Neural progenitor cell (in vitro differentiated cells): Measurements from ENCODE around the gene TFPI2. TPM values are rescaled to one million over a fixed set of nuclear protein-coding genes. Genes with fewer than 3 reads are reported as not detected.

Experiments
- DNase-seq: peaks from one replicate; pipeline ENCODE4 v3.0.0-alpha.2; 2016; ENCODE audit warnings: low spot score
- H2AFZ ChIP-seq: fragments of 200-600 bp; sonication (generic); replicated peaks from 2 replicates; pipeline ENCODE4 v1.6.1; 2016; ENCODE audit warnings: antibody characterized with exemption
- H3F3A ChIP-seq: fragments of 200-600 bp; sonication (generic); 2 replicates; pipeline ENCODE4 v1.6.1; 2016; ENCODE audit warnings: antibody characterized with exemption, low read depth
- H3K27ac ChIP-seq: fragments of 200-600 bp; sonication (generic); 2 replicates; pipeline ENCODE4 v1.5.1; 2016; ENCODE audit warnings: mild to moderate bottlenecking
- H3K27me3 ChIP-seq: fragments of 200-600 bp; sonication (generic); 2 replicates; pipeline ENCODE4 v1.6.1; 2016; ENCODE audit warnings: mild to moderate bottlenecking, moderate library complexity
- H3K36me3 ChIP-seq: fragments of 200-600 bp; sonication (generic); 2 replicates; pipeline ENCODE4 v1.5.1; 2016
- H3K4me1 ChIP-seq: fragments of 200-600 bp; sonication (generic); 2 replicates; pipeline ENCODE4 v1.6.1; 2016; ENCODE audit warnings: mixed run types
- H3K4me2 ChIP-seq: fragments of 200-600 bp; sonication (generic); 2 replicates; pipeline ENCODE4 v1.6.1; 2016
- H3K4me3 ChIP-seq: fragments of 200-600 bp; sonication (generic); 2 replicates; pipeline ENCODE4 v1.5.1; 2016
- H3K79me2 ChIP-seq: fragments of 200-600 bp; sonication (generic); 2 replicates; pipeline ENCODE4 v1.6.1; 2016; ENCODE audit warnings: low read depth
- H3K9ac ChIP-seq: fragments of 200-600 bp; sonication (generic); 2 replicates; pipeline ENCODE4 v1.6.1; 2016
- H3K9me3 ChIP-seq: fragments of 200-600 bp; sonication (generic); 2 replicates; pipeline ENCODE4 v1.5.1; 2016; ENCODE audit warnings: low read depth
- H4K20me1 ChIP-seq: fragments of 200-600 bp; sonication (generic); 2 replicates; pipeline ENCODE4 v1.6.1; 2016; ENCODE audit warnings: low read depth
- H3K27ac Mint-ChIP-seq: 3 replicates; pipeline ENCODE4 v1.8.0; 2021; ENCODE audit warnings: mixed read lengths
- H3K27me3 Mint-ChIP-seq: 2 replicates; pipeline ENCODE4 v1.8.0; 2022; ENCODE audit warnings: low read depth, mild to moderate bottlenecking, inconsistent platforms, moderate library complexity, mixed read lengths; ENCODE audit not compliant: insufficient read depth
- H3K36me3 Mint-ChIP-seq: 3 replicates; pipeline ENCODE4 v1.8.0; 2021; ENCODE audit warnings: mixed read lengths
- H3K4me1 Mint-ChIP-seq: 3 replicates; pipeline ENCODE4 v1.8.0; 2021; ENCODE audit warnings: mixed read lengths
- H3K4me3 Mint-ChIP-seq: 3 replicates; pipeline ENCODE4 v1.8.0; 2021; ENCODE audit warnings: mild to moderate bottlenecking, moderate library complexity, mixed read lengths
- H3K9me3 Mint-ChIP-seq: 3 replicates; pipeline ENCODE4 v1.8.0; 2020; ENCODE audit warnings: mixed read lengths
- CTCF ChIP-seq: fragments of 200-600 bp; sonication (generic); IDR thresholded peaks from 2 replicates; pipeline ENCODE4 v1.5.1; 2017; ENCODE audit warnings: antibody characterized with exemption, mild to moderate bottlenecking
- EZH2 ChIP-seq: fragments of 200-600 bp; sonication (generic); IDR thresholded peaks from 2 replicates; pipeline ENCODE4 v1.6.1; 2017; ENCODE audit warnings: antibody characterized with exemption, mild to moderate bottlenecking, moderate library complexity
- EZH2phosphoT487 ChIP-seq: fragments of 200-600 bp; sonication (generic); IDR thresholded peaks from 2 replicates; pipeline ENCODE4 v1.6.1; 2017; ENCODE audit warnings: antibody characterized with exemption
- small RNA-seq: library from RNA; depleted of rRNA; stranded (forward); fragments of <200 nt; gene quantifications from one replicate; pipeline ENCODE3, GENCODE V24; 2015
- total RNA-seq: library from RNA; depleted of rRNA; stranded (reverse); fragments of >200 nt; gene quantifications from 2 replicates; pipeline ENCODE4 v1.2.3, GENCODE V29; 2015; ENCODE audit warnings: low replicate concordance

Gene TFPI2
- total RNA-seq, 1 donor from 2014 or later = 5.8 TPM

GRCh38 chr7:93837245-93837644, 53.3 kb downstream of the TFPI2 start:
- H3K4me1 ChIP-seq = no peaks in the 10 kb centered on the region
- no peak overlapping the region for H3K27ac ChIP-seq
- no peaks in the 10 kb centered on the region for H3K36me3 ChIP-seq
- no peaks in the 10 kb centered on the region for H3K9me3 ChIP-seq
- H4K20me1 ChIP-seq = no peaks in the 10 kb centered on the region
- TF ChIP-seq EZH2phosphoT487 (no peak), EZH2 (no peak), CTCF (no peak)
- H3K27ac Mint-ChIP-seq = no peak overlapping the region
- no peaks in the 10 kb centered on the region for H3K36me3 Mint-ChIP-seq
- H3K79me2 ChIP-seq = no peaks in the 10 kb centered on the region
- H3K4me3 Mint-ChIP-seq = no peak overlapping the region
- no peaks in the 10 kb centered on the region for H3K27me3 ChIP-seq
- no peak overlapping the region for H3K4me2 ChIP-seq
- no peaks in the 10 kb centered on the region for H3K4me1 Mint-ChIP-seq
- DNase-seq = no peak
- no peak overlapping the region for H2AFZ ChIP-seq
- H3K4me3 ChIP-seq = no peak overlapping the region
- no peaks in the 10 kb centered on the region for H3F3A ChIP-seq
- no peak overlapping the region for H3K9ac ChIP-seq
- H3K9me3 Mint-ChIP-seq = no peaks in the 10 kb centered on the region
- no peaks in the 10 kb centered on the region for H3K27me3 Mint-ChIP-seq

DNA sequence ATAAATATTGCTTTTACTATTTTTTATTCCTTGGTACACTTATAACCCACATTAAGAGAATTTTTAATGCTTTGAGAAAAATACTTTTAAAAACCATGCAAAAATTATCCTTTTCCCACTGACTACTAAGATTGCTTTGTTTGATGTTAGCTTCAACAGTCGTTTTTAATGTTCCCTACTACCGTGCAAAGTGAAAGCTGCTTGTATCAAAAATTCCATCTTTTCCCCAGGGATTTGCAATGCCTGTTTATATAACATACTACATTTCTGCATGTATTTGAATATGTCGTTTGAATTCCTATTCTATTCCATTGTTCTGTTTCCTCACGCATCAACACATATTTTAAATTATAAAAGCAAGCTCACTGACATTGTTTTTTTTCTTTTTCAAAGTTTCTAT, 54.4 kb downstream of the TFPI2 start:
- Mint-ChIP-seq H3K4me3 (no peak overlapping the region), H3K9me3 (no peaks in the 10 kb centered on the region), H3K4me1 (no peaks in the 10 kb centered on the region), H3K27ac (no peak overlapping the region), H3K36me3 (no peaks in the 10 kb centered on the region), H3K27me3 (no peaks in the 10 kb centered on the region)
- no peaks in the 10 kb centered on the region for H3K9me3 ChIP-seq
- H3K4me1 ChIP-seq = no peaks in the 10 kb centered on the region
- H3K27me3 ChIP-seq = no peaks in the 10 kb centered on the region
- H3F3A ChIP-seq = no peaks in the 10 kb centered on the region
- no peak overlapping the region for H2AFZ ChIP-seq
- no peak for DNase-seq
- H3K9ac ChIP-seq = no peak overlapping the region
- no peaks in the 10 kb centered on the region for H3K36me3 ChIP-seq
- H3K79me2 ChIP-seq = no peaks in the 10 kb centered on the region
- H3K4me3 ChIP-seq = no peak overlapping the region
- H3K4me2 ChIP-seq = no peak overlapping the region
- no peak overlapping the region for H3K27ac ChIP-seq
- no peaks in the 10 kb centered on the region for H4K20me1 ChIP-seq
- TF ChIP-seq EZH2 = no peak
- no peak for TF ChIP-seq CTCF
- no peak for TF ChIP-seq EZH2phosphoT487

DNA sequence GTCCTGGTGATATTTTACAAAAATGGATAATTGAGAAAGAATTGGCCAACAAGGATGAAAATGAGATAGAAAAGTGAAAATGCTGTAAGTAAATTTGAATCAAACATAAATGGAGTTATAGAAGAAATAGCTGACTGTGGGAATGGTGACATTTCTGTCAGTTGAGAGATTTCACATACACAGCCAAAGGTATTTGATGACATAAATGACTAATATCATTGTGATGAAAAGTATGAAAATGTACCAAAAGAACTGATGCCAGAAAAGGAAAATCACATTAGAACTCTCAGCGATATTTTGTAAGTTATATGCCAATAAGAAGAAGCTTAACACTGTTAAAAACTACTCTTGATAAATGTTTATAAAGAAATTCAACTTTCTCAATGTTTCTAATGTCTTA, 54.9 kb downstream of the TFPI2 start:
- Mint-ChIP-seq H3K4me3 (no peak overlapping the region), H3K36me3 (no peaks in the 10 kb centered on the region), H3K27me3 (no peaks in the 10 kb centered on the region), H3K4me1 (no peaks in the 10 kb centered on the region), H3K9me3 (no peaks in the 10 kb centered on the region), H3K27ac (no peak overlapping the region)
- H3K9ac ChIP-seq = no peak overlapping the region
- TF ChIP-seq EZH2 (no peak), EZH2phosphoT487 (no peak), CTCF (no peak)
- no peak overlapping the region for H2AFZ ChIP-seq
- H3K36me3 ChIP-seq = no peaks in the 10 kb centered on the region
- H3K27me3 ChIP-seq = no peaks in the 10 kb centered on the region
- H3F3A ChIP-seq = no peaks in the 10 kb centered on the region
- H3K4me3 ChIP-seq = no peak overlapping the region
- H4K20me1 ChIP-seq = no peaks in the 10 kb centered on the region
- DNase-seq = no peak
- no peaks in the 10 kb centered on the region for H3K9me3 ChIP-seq
- H3K4me1 ChIP-seq = no peaks in the 10 kb centered on the region
- H3K4me2 ChIP-seq = no peak overlapping the region
- H3K27ac ChIP-seq = no peak overlapping the region
- H3K79me2 ChIP-seq = no peaks in the 10 kb centered on the region

Small RNA genes within 50 kb of the gene (small RNA-seq; reads per million reads assigned to genes)
- not detected for gene AC002076.2

Other genes starting within 250 kb of the TFPI2 start
- gene GNGT1, start 15.8 kb upstream of the TFPI2 start, total RNA-seq = 0.06 TPM in 1 of 2 replicates, not detected in the other
- gene GNG11, start 31.0 kb upstream of the TFPI2 start, total RNA-seq = 0.56 and 0.86 TPM in 2 replicates
- gene BET1, start 113.6 kb upstream of the TFPI2 start, total RNA-seq = 43.8 and 60.7 TPM in 2 replicates